ENCODE results near the gene SIRT7.

SIRT7 gene

DNA sequence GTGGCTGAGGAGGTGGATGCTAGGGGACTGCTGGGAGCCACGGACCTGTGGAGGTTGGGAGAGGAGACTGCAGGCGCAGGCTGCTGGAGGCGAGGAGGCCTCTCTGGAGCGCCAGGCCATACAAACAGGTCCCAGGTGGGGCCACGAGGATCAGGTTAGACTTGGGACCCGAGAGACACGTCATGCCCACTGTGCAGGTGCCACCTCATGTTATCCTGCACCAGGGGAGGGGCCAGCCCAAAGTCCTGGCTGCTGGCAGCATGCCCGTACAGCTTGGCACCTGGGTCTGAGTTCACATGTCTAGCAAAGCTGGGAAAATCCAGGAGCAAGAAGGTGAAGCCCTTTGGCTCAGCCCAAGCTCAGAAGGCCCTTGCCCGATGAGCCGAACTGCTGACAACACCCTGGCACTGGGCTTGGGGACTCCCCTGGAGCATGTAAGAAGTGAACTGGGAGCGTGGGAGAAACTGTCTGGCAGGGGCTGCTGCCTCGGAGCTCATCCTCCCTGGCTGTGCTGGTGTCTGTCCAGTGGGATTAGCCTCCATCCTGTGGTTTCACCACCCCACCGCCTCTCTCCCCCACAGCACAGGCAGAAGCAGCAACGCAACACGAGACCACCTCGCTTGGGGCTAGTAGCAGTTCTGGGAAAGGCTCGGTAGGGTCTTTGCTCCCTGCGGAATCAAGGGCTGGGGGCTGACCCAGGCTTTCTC is 52.1 kb downstream of the SIRT7 start:
- no peak for DNase-seq (ENCODE audit: low read depth in 1 of 2, low spot score in 1 of 2)

DNA sequence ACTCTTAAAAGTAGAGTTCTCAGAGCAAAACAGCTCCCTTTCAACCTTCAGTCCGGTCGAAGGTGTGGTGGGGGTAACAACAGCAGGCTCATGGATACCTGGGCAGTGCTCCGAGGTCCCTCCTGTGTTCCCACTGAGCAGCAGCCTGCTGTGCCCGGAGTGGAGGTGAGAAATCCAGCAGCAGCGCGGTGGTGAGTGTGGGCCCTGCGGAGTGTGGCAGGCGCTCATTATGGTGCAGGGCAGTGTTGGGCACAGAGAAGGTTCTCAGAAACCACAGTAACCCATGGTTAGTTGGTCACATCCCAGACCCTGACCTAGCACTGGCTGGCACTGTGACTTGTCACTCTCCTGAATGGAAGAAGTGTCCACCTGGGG is 52.6 kb downstream of the SIRT7 start:
- no peak for DNase-seq (ENCODE audit: low read depth in 1 of 2, low spot score in 1 of 2)

DNA sequence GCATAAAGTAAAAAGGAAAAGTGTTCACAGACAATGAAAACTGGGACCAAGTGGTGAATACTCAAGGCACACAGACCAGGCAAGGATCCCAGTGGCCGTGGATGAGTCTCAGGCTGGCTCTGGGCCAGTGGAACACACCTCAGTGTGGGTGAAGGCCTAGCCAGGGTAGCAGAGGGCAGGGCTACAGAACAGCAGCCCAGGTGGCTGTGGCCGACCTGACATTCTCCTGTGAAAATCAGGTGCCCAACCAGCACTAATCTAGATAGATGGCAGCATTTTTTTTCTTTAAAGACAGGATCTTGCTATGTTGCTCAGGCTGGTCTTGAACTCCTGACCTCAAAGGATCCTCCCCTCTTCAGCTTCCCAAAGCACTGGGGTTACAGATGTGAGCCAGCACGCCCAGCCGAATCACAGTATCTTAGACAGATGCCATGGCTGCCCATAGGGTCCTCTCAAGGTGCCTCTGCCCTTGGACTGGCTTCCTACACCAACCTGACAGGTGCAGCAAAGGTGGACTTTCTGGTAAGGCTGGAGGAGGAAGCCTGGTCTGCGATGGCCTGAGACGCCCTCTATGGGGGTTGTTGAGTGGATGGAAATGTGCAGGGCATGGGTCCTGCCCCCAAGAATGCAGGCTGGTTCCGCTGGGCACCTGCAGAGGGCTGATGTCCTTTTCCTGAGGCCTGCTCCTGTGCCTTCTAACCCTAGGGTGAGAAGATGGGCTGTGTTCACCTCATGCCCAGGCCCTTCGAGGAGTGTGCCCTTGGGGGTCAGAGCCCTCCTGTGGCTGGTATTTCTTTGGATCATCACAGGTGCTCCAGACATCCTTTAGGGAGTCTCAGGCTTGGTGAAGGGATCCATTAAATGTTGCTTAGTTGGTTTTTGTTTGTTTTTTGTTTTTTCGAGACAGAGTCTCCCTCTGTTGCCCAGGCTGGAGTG is 53.9 kb downstream of the SIRT7 start:
- no peak for DNase-seq (ENCODE audit: low read depth in 1 of 2, low spot score in 1 of 2)

DNA sequence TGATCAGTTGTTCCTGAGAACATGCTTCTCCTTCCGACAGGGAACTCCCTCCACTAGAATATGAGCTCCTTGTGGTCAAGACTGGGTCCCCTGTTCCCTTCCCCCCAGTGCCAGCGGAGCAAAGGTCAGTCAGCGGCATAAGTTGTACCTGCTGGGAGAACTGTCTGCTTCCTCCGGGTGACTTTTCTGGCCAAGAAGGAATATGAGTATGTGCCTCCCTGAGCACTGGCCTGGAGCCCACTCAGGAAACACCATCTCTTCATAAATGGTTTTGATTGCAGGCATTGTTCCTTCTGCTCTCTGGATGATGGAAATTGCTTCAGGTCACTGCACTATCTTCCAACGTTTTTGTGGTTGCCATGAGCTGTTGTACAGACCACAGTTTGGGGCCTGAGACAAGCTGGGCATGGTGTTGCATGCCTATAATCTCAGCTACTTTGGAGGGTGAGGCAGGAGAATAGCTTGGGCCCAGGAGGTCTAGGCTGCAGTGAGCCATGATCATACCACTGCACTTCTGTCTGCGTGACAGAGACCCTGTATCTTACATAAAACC is 54.8 kb downstream of the SIRT7 start:
- no peak for DNase-seq (ENCODE audit: low read depth in 1 of 2, low spot score in 1 of 2)

All from activated T-helper 1 cell treated with anti-CD3 and anti-CD28 coated beads, Interleukin-2, amount 50 U/mL, for 16 hours (primary cell).